HL-60/S4 (cell line): ENCODE data around the gene SRL.
"Not testable (repeated sequence)": the region's sequence is repeated elsewhere in the genome, so short reads cannot be mapped to it uniquely, and the experiment has no call there.

Source experiments
- in situ Hi-C: fragments of 300-500 bp; cut with MboI; formaldehyde crosslinking; loops from 2 replicates; pipeline ENCODE4 v1.14.3; 2022; ENCODE audit warnings: low sequenced_read_pairs

SRL gene

GRCh38 chr16:4169415-4169814, 72.5 kb downstream of the SRL start:
- in situ Hi-C loops = no loop called here

GRCh38 chr16:4166821-4167220, 75.1 kb downstream of the SRL start:
- in situ Hi-C loops = no loop called here

- in situ Hi-C loops = no loop called here
Measured at GRCh38 chr16:4160658-4161430, 81.0 kb downstream of the SRL start.

GRCh38 chr16:4159726-4160125, 82.2 kb downstream of the SRL start:
- in situ Hi-C loops = no loop called here

- in situ Hi-C loops = no loop called here
Measured at GRCh38 chr16:4158143-4159093, 83.5 kb downstream of the SRL start.

- in situ Hi-C loops = no loop called here
Measured at GRCh38 chr16:4157376-4157825, 84.5 kb downstream of the SRL start.

- in situ Hi-C loops = not testable (repeated sequence)
Measured at GRCh38 chr16:4156503-4156902, 85.4 kb downstream of the SRL start.

- in situ Hi-C loops = not testable (repeated sequence)
Measured at GRCh38 chr16:4153364-4153763, 88.5 kb downstream of the SRL start.

GRCh38 chr16:4152267-4152666, 89.6 kb downstream of the SRL start:
- in situ Hi-C loops = no loop called here

- in situ Hi-C loops = no loop called here
Measured at GRCh38 chr16:4147236-4147635, 94.6 kb downstream of the SRL start.

GRCh38 chr16:4142268-4142667, 99.6 kb downstream of the SRL start:
- in situ Hi-C loops = no loop called here

GRCh38 chr16:4141604-4142003, 100.3 kb downstream of the SRL start:
- in situ Hi-C loops = no loop called here

GRCh38 chr16:4140652-4141051, 101.2 kb downstream of the SRL start:
- in situ Hi-C loops = no loop called here

- in situ Hi-C loops = no loop called here
Measured at GRCh38 chr16:4139968-4140367, 101.9 kb downstream of the SRL start.
